H1 (cell line): Measurements from ENCODE around the gene TCF4. TPM values are rescaled to one million over a fixed set of nuclear protein-coding genes. Genes with fewer than 3 reads are reported as not detected.
A peak's percentile ranks its signal among the peaks of the same experiment; 100 is the strongest.

Experiments used
- CTCF ChIA-PET: fragments of 300-600 bp; sonication (Branson Sonifier 250); formaldehyde crosslinking; loops from one replicate; lab custom pipeline; 2021; ENCODE audit not compliant: partially characterized antibody; lab: Charles Lee
- POLR2A ChIA-PET: fragments of 300-600 bp; sonication (Branson Sonifier 250); formaldehyde crosslinking; loops from one replicate; lab custom pipeline; 2021; ENCODE audit warnings: inconsistent platforms; ENCODE audit not compliant: partially characterized antibody; lab: Charles Lee
- DNase-seq, 2 experiments: peaks; one replicate each; pipeline versions ENCODE4 v3.0.0 to v3.0.0-alpha.2; 2010 to 2022; ENCODE audit warnings: low spot score in 2 of 2, low read depth in 1 of 2, mixed read lengths in 1 of 2
- FAIRE-seq: peaks from 2 replicates; lab custom pipeline; 2011; peaks lifted over from hg19 to GRCh38; lab: Jason Lieb, UNC
- H2AFZ ChIP-seq: 2 replicates; pipeline ENCODE4 v1.8.1; 2012; ENCODE audit warnings: low read length, inconsistent platforms
- H2AK5ac ChIP-seq: 2 replicates; pipeline ENCODE4 v1.6.1; 2013; ENCODE audit warnings: low read depth, low read length
- H2BK120ac ChIP-seq: replicated peaks from 2 replicates; pipeline ENCODE3; 2013; ENCODE audit warnings: low read depth, low read length, inconsistent platforms
- H2BK12ac ChIP-seq: 2 replicates; pipeline ENCODE4 v1.6.1; 2013; ENCODE audit warnings: low read depth, low read length
- H2BK15ac ChIP-seq: 2 replicates; pipeline ENCODE4 v1.6.1; 2013; ENCODE audit warnings: low read length
- H2BK20ac ChIP-seq: 2 replicates; pipeline ENCODE4 v1.6.1; 2013; ENCODE audit warnings: low read length
- H2BK5ac ChIP-seq: 2 replicates; pipeline ENCODE4 v1.6.1; 2013; ENCODE audit warnings: low read depth, low read length
- H3K14ac ChIP-seq: 2 replicates; pipeline ENCODE4 v1.6.1; 2013; ENCODE audit warnings: inconsistent platforms; ENCODE audit not compliant: insufficient read length
- H3K18ac ChIP-seq: 2 replicates; pipeline ENCODE4 v1.6.1; 2013; ENCODE audit warnings: low read length; ENCODE audit errors: extremely low read depth
- H3K23ac ChIP-seq: 2 replicates; pipeline ENCODE4 v1.6.1; 2013; ENCODE audit warnings: inconsistent platforms; ENCODE audit not compliant: insufficient read length
- H3K23me2 ChIP-seq: 2 replicates; pipeline ENCODE4 v1.6.1; 2013; ENCODE audit warnings: low read depth, low read length
- H3K27ac ChIP-seq: 2 replicates; pipeline ENCODE4 v1.6.1; 2011; ENCODE audit warnings: low read depth, low read length, inconsistent platforms
- H3K27me3 ChIP-seq, 4 experiments: replicated peaks in 1 of 4; 1 replicate in 1 of 4; 2 replicates in 3 of 4; pipeline versions ENCODE4 v1.6.1 to v1.8.1; 2011 to 2013; ENCODE audit warnings: low read length in 3 of 4, mild to moderate bottlenecking in 3 of 4, inconsistent platforms in 2 of 4, mixed read lengths in 2 of 4, moderate library complexity in 1 of 4; ENCODE audit not compliant: control insufficient read depth in 3 of 4, insufficient read depth in 3 of 4; ENCODE audit errors: extremely low read depth in 1 of 4
- H3K36me3 ChIP-seq, 4 experiments: 2 replicates each; pipeline versions ENCODE4 v1.6.1 to v1.8.1; 2011 to 2013; ENCODE audit warnings: mild to moderate bottlenecking in 4 of 4, low read length in 3 of 4, moderate library complexity in 2 of 4, control low read depth in 1 of 4, inconsistent platforms in 1 of 4; ENCODE audit not compliant: insufficient read depth in 4 of 4, control insufficient read depth in 2 of 4
- H3K4ac ChIP-seq: replicated peaks from 2 replicates; pipeline ENCODE3; 2013; ENCODE audit warnings: low read length, low read depth, mixed read lengths, inconsistent platforms; ENCODE audit not compliant: insufficient read length
- H3K4me1 ChIP-seq, 4 experiments: replicated peaks in 1 of 4; 1 replicate in 1 of 4; 2 replicates in 3 of 4; pipeline versions ENCODE4 v1.6.1 to v1.8.1; 2011 to 2013; ENCODE audit warnings: low read length in 3 of 4, inconsistent platforms in 2 of 4, mixed read lengths in 1 of 4; ENCODE audit not compliant: insufficient read depth in 4 of 4, control insufficient read depth in 3 of 4
- H3K4me2 ChIP-seq, 2 experiments: 2 replicates each; pipeline versions ENCODE4 v1.6.1 to v1.8.1; 2011 to 2013; ENCODE audit warnings: low read depth in 2 of 2, low read length in 2 of 2, control low read depth in 1 of 2, inconsistent platforms in 1 of 2, mild to moderate bottlenecking in 1 of 2; ENCODE audit not compliant: insufficient read depth in 1 of 2
- H3K4me3 ChIP-seq, 4 experiments: fragments of 200-600, 300-600 bp in 1 of 4; sonication (generic), shearing (Covaris generic), sonication (Bioruptor Twin) in 1 of 4; 2 replicates each; pipeline versions ENCODE4 v1.5.1 to v1.8.1; 2011 to 2016; ENCODE audit warnings: low read length in 4 of 4, low read depth in 3 of 4, control low read depth in 2 of 4, inconsistent platforms in 2 of 4, mild to moderate bottlenecking in 2 of 4, mixed read lengths in 1 of 4, moderate library complexity in 1 of 4; ENCODE audit not compliant: insufficient read depth in 2 of 4; ENCODE audit errors: extremely low read depth in 1 of 4
- H3K56ac ChIP-seq: replicated peaks from 2 replicates; pipeline ENCODE3; 2013; ENCODE audit warnings: low read depth, mild to moderate bottlenecking, mixed read lengths, low read length, inconsistent platforms; ENCODE audit not compliant: insufficient read length
- H3K79me1 ChIP-seq: 2 replicates; pipeline ENCODE4 v1.6.1; 2013; ENCODE audit warnings: low read depth, low read length, control low read depth
- H3K79me2 ChIP-seq, 2 experiments: 2 replicates each; pipeline versions ENCODE4 v1.6.1 to v1.8.1; 2012 to 2013; ENCODE audit warnings: low read length in 2 of 2, mild to moderate bottlenecking in 2 of 2, inconsistent platforms in 1 of 2; ENCODE audit not compliant: insufficient read depth in 2 of 2, control insufficient read depth in 1 of 2
- H3K9ac ChIP-seq, 4 experiments: replicated peaks in 1 of 4; 1 replicate in 1 of 4; 2 replicates in 3 of 4; pipeline versions ENCODE4 v1.6.1 to v1.8.1; 2011 to 2013; ENCODE audit warnings: low read depth in 3 of 4, low read length in 3 of 4, control low read depth in 2 of 4, mild to moderate bottlenecking in 2 of 4, moderate library complexity in 2 of 4, inconsistent platforms in 1 of 4; ENCODE audit errors: extremely low read depth in 1 of 4
- H3K9me3 ChIP-seq, 2 experiments: 2 replicates each; pipeline versions ENCODE4 v1.6.1 to v1.8.1; 2012 to 2013; ENCODE audit warnings: mild to moderate bottlenecking in 2 of 2, moderate library complexity in 2 of 2, control low read depth in 1 of 2, inconsistent platforms in 1 of 2, low read depth in 1 of 2, low read length in 1 of 2, mixed read lengths in 1 of 2; ENCODE audit not compliant: insufficient read depth in 2 of 2
- H4K20me1 ChIP-seq, 2 experiments: replicated peaks in 1 of 2; 2 replicates each; pipeline versions ENCODE3 to v1.8.1; 2011 to 2013; ENCODE audit warnings: inconsistent platforms in 2 of 2, low read length in 2 of 2, mild to moderate bottlenecking in 1 of 2; ENCODE audit not compliant: insufficient read depth in 2 of 2, control insufficient read depth in 1 of 2
- H4K5ac ChIP-seq: 2 replicates; pipeline ENCODE4 v1.6.1; 2013; ENCODE audit warnings: low read length, low read depth, mixed read lengths, inconsistent platforms; ENCODE audit not compliant: insufficient read length
- H4K8ac ChIP-seq: 2 replicates; pipeline ENCODE4 v1.8.0; 2013; ENCODE audit warnings: mild to moderate bottlenecking, moderate library complexity, low read length, inconsistent platforms; ENCODE audit not compliant: insufficient read depth; ENCODE audit errors: extremely low read depth
- H4K91ac ChIP-seq: replicated peaks from 2 replicates; pipeline ENCODE3; 2013; ENCODE audit warnings: low read length, mixed read lengths, inconsistent platforms; ENCODE audit not compliant: insufficient read length
- CEBPB ChIP-seq: IDR thresholded peaks from 2 replicates; pipeline ENCODE4 v1.6.1; 2012; ENCODE audit warnings: low read depth, low read length
- SP4 ChIP-seq: IDR thresholded peaks from 2 replicates; pipeline ENCODE4 v1.6.1; 2012; ENCODE audit warnings: low read length, inconsistent platforms
- WGBS, 2 experiments: shearing (Covaris generic) in 1 of 2; methylation state at CpG; one replicate each; pipeline versions ENCODE4 v1.1.6 to v1.1.7; 2013 to 2015; ENCODE audit warnings: low lambda C conversion rate in 2 of 2, mixed read lengths in 2 of 2, inconsistent platforms in 1 of 2, low coverage in 1 of 2, missing lambda C conversion rate in 1 of 2; ENCODE audit not compliant: insufficient replicate concordance in 2 of 2, insufficient coverage in 1 of 2, insufficient read length in 1 of 2; ENCODE audit errors: extremely low coverage in 1 of 2, missing lambda C conversion rate in 1 of 2; 5-methylcytosine and 5-hydroxymethylcytosine counted together
- polyA plus RNA-seq, 7 experiments: library from polyadenylated mRNA; depleted of rRNA in 3 of 7; stranded (reverse) in 5 of 7; unstranded in 2 of 7; fragments of >200 nt in 5 of 7; fragments of 200-250 nt in 2 of 7; gene quantifications; 1 replicate in 5 of 7; 2 replicates in 1 of 7; 4 replicates in 1 of 7; pipeline versions ENCODE4 v1.2.1 to v1.2.3, GENCODE V29; 2011 to 2013; ENCODE audit warnings: missing spikeins in 2 of 7, mixed read lengths in 2 of 7
- total RNA-seq: library from RNA; stranded (reverse); fragmentation: NEBNext Ultra II Directional; extraction: Animal tissue kit (Norgen Biotek cat#: 25700); gene quantifications from 2 replicates; pipeline ENCODE4 v1.2.1, GENCODE V29; 2021

Gene TCF4
- total and polyA plus RNA-seq, 2 of the 8 experiments (the other 6 are each of a cell fraction or from before 2014, with no cell fraction given) = 59.3 to 118 TPM

- DNase-seq (no peak), FAIRE-seq (peak; percentile 58)
- H3K18ac ChIP-seq = no peak overlapping the region
- no peak overlapping the region for H4K91ac ChIP-seq
- H3K23ac ChIP-seq = no peak overlapping the region
- peak overlapping the region; percentile 28; the same call in 1 of the 2 replicates for H3K27ac ChIP-seq
- no peaks in the 10 kb centered on the region for H4K20me1 ChIP-seq
- no peak overlapping the region for H3K56ac ChIP-seq
- H2BK20ac ChIP-seq = no peak overlapping the region
- H2BK15ac ChIP-seq = no peak overlapping the region
- no peaks in the 10 kb centered on the region for H3K27me3 ChIP-seq
- peaks cover 7% of the 10 kb centered on the region for H3K79me1 ChIP-seq
- H2AK5ac ChIP-seq = no peak overlapping the region
- H2BK12ac ChIP-seq = no peak overlapping the region
- no peaks in the 10 kb centered on the region for H3K9me3 ChIP-seq
- H3K36me3 ChIP-seq = no peaks in the 10 kb centered on the region
- H3K4ac ChIP-seq = no peak overlapping the region
- no peak overlapping the region for H4K8ac ChIP-seq
- H3K79me2 ChIP-seq = peaks cover 0 to 97% of the 10 kb centered on the region in 2 experiments; a peak in 3 of 4 replicates
- no peak overlapping the region for H4K5ac ChIP-seq
- H3K23me2 ChIP-seq = no peaks in the 10 kb centered on the region; the same call in 1 of the 2 replicates
- no peak overlapping the region; the same call in 1 of the 2 replicates for H2BK5ac ChIP-seq
- H3K9ac ChIP-seq = no peak overlapping the region
- WGBS, 2 experiments = 9% methylated on average over 5 of the region's 5 CpGs; no CpG with 5 or more reads in 1 of the 2 experiments
- H3K4me3 ChIP-seq = peak overlapping the region in 1 of 4 experiments; percentile 43; a peak in 2 of 8 replicates
- H3K4me1 ChIP-seq = peaks cover 9 to 27% (median 14%) of the 10 kb centered on the region in 4 experiments
- H3K4me2 ChIP-seq = peak overlapping the region; percentile 53 to 57
- ChIA-PET POLR2A (interaction anchor here (0.5 kb wide), 1 partner anchor 8 kb away, joined by 3 read pairs; no protein-coding TSS in a partner anchor), CTCF (interaction anchor here (1.4 kb wide), 1 partner anchor 363 kb away, joined by 3 read pairs; no protein-coding TSS in a partner anchor)
- H3K14ac ChIP-seq = no peak overlapping the region
- H2BK120ac ChIP-seq = no peak overlapping the region
- H2AFZ ChIP-seq = no peak overlapping the region
- TF ChIP-seq SP4 (no peak), CEBPB (peak; percentile 52; the same call in 1 of the 2 replicates)
These were observed 168.7 kb downstream of the TCF4 start for GRCh38 chr18:55419132-55419946.
